H1 (cell line): ENCODE results near the gene CDK4. TPM values are rescaled to one million over a fixed set of nuclear protein-coding genes. Genes with fewer than 3 reads are reported as not detected.

Experiments used
- CTCF ChIA-PET: fragments of 300-600 bp; sonication (Branson Sonifier 250); formaldehyde crosslinking; loops from one replicate; lab custom pipeline; 2021; ENCODE audit not compliant: partially characterized antibody; lab: Charles Lee
- POLR2A ChIA-PET: fragments of 300-600 bp; sonication (Branson Sonifier 250); formaldehyde crosslinking; loops from one replicate; lab custom pipeline; 2021; ENCODE audit warnings: inconsistent platforms; ENCODE audit not compliant: partially characterized antibody; lab: Charles Lee
- DNase-seq, 2 experiments: peaks; one replicate each; pipeline versions ENCODE4 v3.0.0 to v3.0.0-alpha.2; 2010 to 2022; ENCODE audit warnings: low spot score in 2 of 2, low read depth in 1 of 2, mixed read lengths in 1 of 2
- FAIRE-seq: peaks from 2 replicates; lab custom pipeline; 2011; peaks lifted over from hg19 to GRCh38; lab: Jason Lieb, UNC
- H2AFZ ChIP-seq: 2 replicates; pipeline ENCODE4 v1.8.1; 2012; ENCODE audit warnings: low read length, inconsistent platforms
- H2AK5ac ChIP-seq: 2 replicates; pipeline ENCODE4 v1.6.1; 2013; ENCODE audit warnings: low read depth, low read length
- H2BK120ac ChIP-seq: replicated peaks from 2 replicates; pipeline ENCODE3; 2013; ENCODE audit warnings: low read depth, low read length, inconsistent platforms
- H2BK12ac ChIP-seq: 2 replicates; pipeline ENCODE4 v1.6.1; 2013; ENCODE audit warnings: low read depth, low read length
- H2BK15ac ChIP-seq: 2 replicates; pipeline ENCODE4 v1.6.1; 2013; ENCODE audit warnings: low read length
- H2BK20ac ChIP-seq: 2 replicates; pipeline ENCODE4 v1.6.1; 2013; ENCODE audit warnings: low read length
- H2BK5ac ChIP-seq: 2 replicates; pipeline ENCODE4 v1.6.1; 2013; ENCODE audit warnings: low read depth, low read length
- H3K14ac ChIP-seq: 2 replicates; pipeline ENCODE4 v1.6.1; 2013; ENCODE audit warnings: inconsistent platforms; ENCODE audit not compliant: insufficient read length
- H3K18ac ChIP-seq: 2 replicates; pipeline ENCODE4 v1.6.1; 2013; ENCODE audit warnings: low read length; ENCODE audit errors: extremely low read depth
- H3K23ac ChIP-seq: 2 replicates; pipeline ENCODE4 v1.6.1; 2013; ENCODE audit warnings: inconsistent platforms; ENCODE audit not compliant: insufficient read length
- H3K23me2 ChIP-seq: 2 replicates; pipeline ENCODE4 v1.6.1; 2013; ENCODE audit warnings: low read depth, low read length
- H3K27ac ChIP-seq: 2 replicates; pipeline ENCODE4 v1.6.1; 2011; ENCODE audit warnings: low read depth, low read length, inconsistent platforms
- H3K27me3 ChIP-seq, 4 experiments: replicated peaks in 1 of 4; 1 replicate in 1 of 4; 2 replicates in 3 of 4; pipeline versions ENCODE4 v1.6.1 to v1.8.1; 2011 to 2013; ENCODE audit warnings: low read length in 3 of 4, mild to moderate bottlenecking in 3 of 4, inconsistent platforms in 2 of 4, mixed read lengths in 2 of 4, moderate library complexity in 1 of 4; ENCODE audit not compliant: control insufficient read depth in 3 of 4, insufficient read depth in 3 of 4; ENCODE audit errors: extremely low read depth in 1 of 4
- H3K36me3 ChIP-seq, 4 experiments: 2 replicates each; pipeline versions ENCODE4 v1.6.1 to v1.8.1; 2011 to 2013; ENCODE audit warnings: mild to moderate bottlenecking in 4 of 4, low read length in 3 of 4, moderate library complexity in 2 of 4, control low read depth in 1 of 4, inconsistent platforms in 1 of 4; ENCODE audit not compliant: insufficient read depth in 4 of 4, control insufficient read depth in 2 of 4
- H3K4ac ChIP-seq: replicated peaks from 2 replicates; pipeline ENCODE3; 2013; ENCODE audit warnings: low read length, low read depth, mixed read lengths, inconsistent platforms; ENCODE audit not compliant: insufficient read length
- H3K4me1 ChIP-seq, 4 experiments: replicated peaks in 1 of 4; 1 replicate in 1 of 4; 2 replicates in 3 of 4; pipeline versions ENCODE4 v1.6.1 to v1.8.1; 2011 to 2013; ENCODE audit warnings: low read length in 3 of 4, inconsistent platforms in 2 of 4, mixed read lengths in 1 of 4; ENCODE audit not compliant: insufficient read depth in 4 of 4, control insufficient read depth in 3 of 4
- H3K4me2 ChIP-seq, 2 experiments: 2 replicates each; pipeline versions ENCODE4 v1.6.1 to v1.8.1; 2011 to 2013; ENCODE audit warnings: low read depth in 2 of 2, low read length in 2 of 2, control low read depth in 1 of 2, inconsistent platforms in 1 of 2, mild to moderate bottlenecking in 1 of 2; ENCODE audit not compliant: insufficient read depth in 1 of 2
- H3K4me3 ChIP-seq, 4 experiments: fragments of 200-600, 300-600 bp in 1 of 4; sonication (generic), shearing (Covaris generic), sonication (Bioruptor Twin) in 1 of 4; 2 replicates each; pipeline versions ENCODE4 v1.5.1 to v1.8.1; 2011 to 2016; ENCODE audit warnings: low read length in 4 of 4, low read depth in 3 of 4, control low read depth in 2 of 4, inconsistent platforms in 2 of 4, mild to moderate bottlenecking in 2 of 4, mixed read lengths in 1 of 4, moderate library complexity in 1 of 4; ENCODE audit not compliant: insufficient read depth in 2 of 4; ENCODE audit errors: extremely low read depth in 1 of 4
- H3K56ac ChIP-seq: replicated peaks from 2 replicates; pipeline ENCODE3; 2013; ENCODE audit warnings: low read depth, mild to moderate bottlenecking, mixed read lengths, low read length, inconsistent platforms; ENCODE audit not compliant: insufficient read length
- H3K79me1 ChIP-seq: 2 replicates; pipeline ENCODE4 v1.6.1; 2013; ENCODE audit warnings: low read depth, low read length, control low read depth
- H3K79me2 ChIP-seq, 2 experiments: 2 replicates each; pipeline versions ENCODE4 v1.6.1 to v1.8.1; 2012 to 2013; ENCODE audit warnings: low read length in 2 of 2, mild to moderate bottlenecking in 2 of 2, inconsistent platforms in 1 of 2; ENCODE audit not compliant: insufficient read depth in 2 of 2, control insufficient read depth in 1 of 2
- H3K9ac ChIP-seq, 4 experiments: replicated peaks in 1 of 4; 1 replicate in 1 of 4; 2 replicates in 3 of 4; pipeline versions ENCODE4 v1.6.1 to v1.8.1; 2011 to 2013; ENCODE audit warnings: low read depth in 3 of 4, low read length in 3 of 4, control low read depth in 2 of 4, mild to moderate bottlenecking in 2 of 4, moderate library complexity in 2 of 4, inconsistent platforms in 1 of 4; ENCODE audit errors: extremely low read depth in 1 of 4
- H3K9me3 ChIP-seq, 2 experiments: 2 replicates each; pipeline versions ENCODE4 v1.6.1 to v1.8.1; 2012 to 2013; ENCODE audit warnings: mild to moderate bottlenecking in 2 of 2, moderate library complexity in 2 of 2, control low read depth in 1 of 2, inconsistent platforms in 1 of 2, low read depth in 1 of 2, low read length in 1 of 2, mixed read lengths in 1 of 2; ENCODE audit not compliant: insufficient read depth in 2 of 2
- H4K20me1 ChIP-seq, 2 experiments: replicated peaks in 1 of 2; 2 replicates each; pipeline versions ENCODE3 to v1.8.1; 2011 to 2013; ENCODE audit warnings: inconsistent platforms in 2 of 2, low read length in 2 of 2, mild to moderate bottlenecking in 1 of 2; ENCODE audit not compliant: insufficient read depth in 2 of 2, control insufficient read depth in 1 of 2
- H4K5ac ChIP-seq: 2 replicates; pipeline ENCODE4 v1.6.1; 2013; ENCODE audit warnings: low read length, low read depth, mixed read lengths, inconsistent platforms; ENCODE audit not compliant: insufficient read length
- H4K8ac ChIP-seq: 2 replicates; pipeline ENCODE4 v1.8.0; 2013; ENCODE audit warnings: mild to moderate bottlenecking, moderate library complexity, low read length, inconsistent platforms; ENCODE audit not compliant: insufficient read depth; ENCODE audit errors: extremely low read depth
- H4K91ac ChIP-seq: replicated peaks from 2 replicates; pipeline ENCODE3; 2013; ENCODE audit warnings: low read length, mixed read lengths, inconsistent platforms; ENCODE audit not compliant: insufficient read length
- ASH2L ChIP-seq: fragments of 200-600, 300-600 bp; sonication (generic); IDR thresholded peaks from one replicate; pipeline ENCODE4 v1.7.1; 2017; ENCODE audit warnings: low read length
- BACH1 ChIP-seq: IDR thresholded peaks from 2 replicates; pipeline ENCODE4 v1.6.1; 2012; ENCODE audit warnings: low read length, improper control_type of control experiment
- JUN ChIP-seq: IDR thresholded peaks from 2 replicates; pipeline ENCODE4 v1.6.1; 2011; ENCODE audit warnings: low read depth, mild to moderate bottlenecking, improper control_type of control experiment, low read length
- KDM1A ChIP-seq: fragments of 200-600, 300-600 bp; sonication (generic); IDR thresholded peaks from 2 replicates; pipeline ENCODE4 v1.7.1; 2016; ENCODE audit warnings: mild to moderate bottlenecking, low read length, borderline replicate concordance
- POU5F1 ChIP-seq: IDR thresholded peaks from 2 replicates; pipeline ENCODE4 v1.6.1; 2011; ENCODE audit warnings: low read depth, mild to moderate bottlenecking, low read length, moderate library complexity
- RBBP5 ChIP-seq: IDR thresholded peaks from 2 replicates; pipeline ENCODE4 v1.7.1; 2012; ENCODE audit warnings: low read depth, mild to moderate bottlenecking, inconsistent platforms, low read length, moderate library complexity, borderline replicate concordance
- SAP30 ChIP-seq: fragments of 300-600 bp; sonication (generic); IDR thresholded peaks from 2 replicates; pipeline ENCODE4 v1.7.1; 2012; ENCODE audit warnings: low read length, moderate library complexity, mild to moderate bottlenecking, inconsistent platforms; ENCODE audit not compliant: insufficient read depth, insufficient replicate concordance
- WGBS, 2 experiments: shearing (Covaris generic) in 1 of 2; methylation state at CpG; one replicate each; pipeline versions ENCODE4 v1.1.6 to v1.1.7; 2013 to 2015; ENCODE audit warnings: low lambda C conversion rate in 2 of 2, mixed read lengths in 2 of 2, inconsistent platforms in 1 of 2, low coverage in 1 of 2, missing lambda C conversion rate in 1 of 2; ENCODE audit not compliant: insufficient replicate concordance in 2 of 2, insufficient coverage in 1 of 2, insufficient read length in 1 of 2; ENCODE audit errors: extremely low coverage in 1 of 2, missing lambda C conversion rate in 1 of 2; 5-methylcytosine and 5-hydroxymethylcytosine counted together
- polyA plus RNA-seq, 7 experiments: library from polyadenylated mRNA; depleted of rRNA in 3 of 7; stranded (reverse) in 5 of 7; unstranded in 2 of 7; fragments of >200 nt in 5 of 7; fragments of 200-250 nt in 2 of 7; gene quantifications; 1 replicate in 5 of 7; 2 replicates in 1 of 7; 4 replicates in 1 of 7; pipeline versions ENCODE4 v1.2.1 to v1.2.3, GENCODE V29; 2011 to 2013; ENCODE audit warnings: missing spikeins in 2 of 7, mixed read lengths in 2 of 7
- total RNA-seq: library from RNA; stranded (reverse); fragmentation: NEBNext Ultra II Directional; extraction: Animal tissue kit (Norgen Biotek cat#: 25700); gene quantifications from 2 replicates; pipeline ENCODE4 v1.2.1, GENCODE V29; 2021

CDK4 gene
- total and polyA plus RNA-seq, 2 of the 8 experiments (the other 6 are each of a cell fraction or from before 2014, with no cell fraction given), result 174 to 368 TPM

- H3K4ac ChIP-seq, result no peak overlapping the region
- H2BK120ac ChIP-seq, result no peak overlapping the region
- no peaks in the 10 kb centered on the region for H3K27me3 ChIP-seq
- H4K5ac ChIP-seq, result no peak overlapping the region
- H3K18ac ChIP-seq, result no peak overlapping the region
- no peaks in the 10 kb centered on the region for H4K20me1 ChIP-seq
- no peak overlapping the region for H4K91ac ChIP-seq
- no peak overlapping the region for H3K4me3 ChIP-seq
- no peak overlapping the region for H3K56ac ChIP-seq
- no peak overlapping the region for H2AFZ ChIP-seq
- FAIRE-seq (no peak), DNase-seq (no peak)
- no peak overlapping the region for H3K27ac ChIP-seq
- CTCF ChIA-PET, result interaction anchor here (1.1 kb wide), 2 partner anchors 10 to 14 kb away, joined by 3 to 4 read pairs; partner anchors contain the start of gene TSFM
- H4K8ac ChIP-seq, result no peak overlapping the region
- H3K9ac ChIP-seq, result no peak overlapping the region
- TF ChIP-seq ASH2L, result no peak
- TF ChIP-seq JUN, result no peak
- TF ChIP-seq SAP30, result no peak
- no peak for TF ChIP-seq BACH1
- no peak for TF ChIP-seq RBBP5
- no peak for TF ChIP-seq POU5F1
- TF ChIP-seq KDM1A, result no peak
- TF ChIP-seq, all 59 proteins: peak for 0
- no peaks in the 10 kb centered on the region for H3K4me1 ChIP-seq
- H3K23ac ChIP-seq, result no peak overlapping the region
- H2BK5ac ChIP-seq, result no peak overlapping the region
- H2BK15ac ChIP-seq, result no peak overlapping the region
- H3K23me2 ChIP-seq, result no peaks in the 10 kb centered on the region
- H2BK12ac ChIP-seq, result no peak overlapping the region
- no peak overlapping the region for H2AK5ac ChIP-seq
- H3K36me3 ChIP-seq, result peaks cover 2 to 32% (median 17%) of the 10 kb centered on the region in 4 experiments; a peak in 7 of 8 replicates
- no peaks in the 10 kb centered on the region for H3K9me3 ChIP-seq
- POLR2A ChIA-PET, result interaction anchor here (1.6 to 8.0 kb wide), 2 partner anchors 10 to 21 kb away, joined by 5 to 71 read pairs; partner anchors contain the start of gene AVIL
- no peaks in the 10 kb centered on the region; the same call in 1 of the 2 replicates for H3K79me1 ChIP-seq
- no peak overlapping the region for H3K14ac ChIP-seq
- whole genome bisulfite sequencing, 2 experiments, result 96% methylated on average over 1 of the region's 1 CpG; no CpG with 5 or more reads in 1 of the 2 experiments
- H2BK20ac ChIP-seq, result no peak overlapping the region
- no peaks in the 10 kb centered on the region for H3K79me2 ChIP-seq
- no peak overlapping the region for H3K4me2 ChIP-seq
Observed at GRCh38 chr12:57796996-57797395, 44.9 kb upstream of the CDK4 start.
